B cell (primary cell): Measurements from ENCODE around the gene PDP2. TPM values are rescaled to one million over a fixed set of nuclear protein-coding genes. Genes with fewer than 3 reads are reported as not detected.
"Not testable (repeated sequence)": the region's sequence is repeated elsewhere in the genome, so short reads cannot be mapped to it uniquely, and the experiment has no call there.

Source experiments
- ATAC-seq: fragments of 200-7000 bp; cut with Tn5 transposase; one replicate; pipeline ENCODE4 v1.10.0; 2021; ENCODE audit warnings: low read depth, mild to moderate bottlenecking, moderate number of reproducible peaks, moderate library complexity
- CTCF ChIA-PET: fragments of 350-600 bp; sonication (Branson Sonifier 250); formaldehyde crosslinking; loops from one replicate; lab custom pipeline; 2021; ENCODE audit warnings: antibody characterized with exemption, inconsistent platforms; lab: Charles Lee
- POLR2A ChIA-PET: fragments of 350-600 bp; sonication (Branson Sonifier 250); formaldehyde crosslinking; loops from one replicate; lab custom pipeline; 2021; ENCODE audit warnings: antibody characterized with exemption; lab: Charles Lee
- DNase-seq: peaks from one replicate; pipeline ENCODE4 v3.0.0; 2013
- H2AFZ ChIP-seq: 2 replicates; pipeline ENCODE4 v1.6.1; 2012; ENCODE audit warnings: mild to moderate bottlenecking, low read depth, low read length; ENCODE audit not compliant: insufficient read depth, poor library complexity, severe bottlenecking
- H3K27ac ChIP-seq, 2 donors: 1 replicate in 1 of 2; 2 replicates in 1 of 2; pipeline ENCODE4 v1.5.1; 2012 to 2013; ENCODE audit warnings: low read length in 2 of 2, mild to moderate bottlenecking in 2 of 2, moderate library complexity in 1 of 2
- H3K27me3 ChIP-seq, 4 experiments: fragments of 200-600 bp in 1 of 4; sonication (generic) in 1 of 4; replicated peaks in 1 of 4; 1 replicate in 2 of 4; 2 replicates in 2 of 4; pipeline versions ENCODE4 v1.6.1 to v1.7.0; 2013 to 2016; ENCODE audit warnings: low read length in 3 of 4, mild to moderate bottlenecking in 2 of 4, mixed read lengths in 1 of 4, moderate library complexity in 1 of 4; ENCODE audit not compliant: insufficient read depth in 4 of 4, control insufficient read depth in 3 of 4; ENCODE audit errors: control extremely low read depth in 1 of 4
- H3K36me3 ChIP-seq, 2 experiments: replicated peaks in 1 of 2; 1 replicate in 1 of 2; 2 replicates in 1 of 2; pipeline versions ENCODE4 v1.6.1 to v1.7.1; 2013; ENCODE audit warnings: low read length in 1 of 2; ENCODE audit not compliant: insufficient read depth in 2 of 2, control insufficient read depth in 1 of 2; ENCODE audit errors: control extremely low read depth in 1 of 2, extremely low read depth in 1 of 2
- H3K4me1 ChIP-seq, 2 donors: fragments of 200-600 bp in 1 of 2; sonication (generic) in 1 of 2; 1 replicate in 1 of 2; 2 replicates in 1 of 2; pipeline versions ENCODE4 v1.5.1 to v1.6.1; 2013 to 2017; ENCODE audit warnings: low read length in 2 of 2; ENCODE audit not compliant: control insufficient read depth in 2 of 2, insufficient read depth in 2 of 2
- H3K4me2 ChIP-seq: replicated peaks from 2 replicates; pipeline ENCODE3; 2012; ENCODE audit warnings: mild to moderate bottlenecking, low read depth, low read length; ENCODE audit not compliant: poor library complexity, severe bottlenecking
- H3K4me3 ChIP-seq, 5 experiments: fragments of 200-600 bp in 1 of 5; sonication (generic) in 1 of 5; 1 replicate in 3 of 5; 2 replicates in 2 of 5; pipeline versions ENCODE4 v1.5.1 to v1.7.0; 2011 to 2016; ENCODE audit warnings: low read length in 4 of 5, mild to moderate bottlenecking in 4 of 5, low read depth in 2 of 5, control low read depth in 1 of 5, moderate library complexity in 1 of 5; ENCODE audit not compliant: insufficient read depth in 1 of 5; ENCODE audit errors: control extremely low read depth in 1 of 5, extremely low read depth in 1 of 5
- H3K79me2 ChIP-seq: fragments of 200-600 bp; sonication (generic); one replicate; pipeline ENCODE4 v1.6.0; 2016; ENCODE audit warnings: low read length; ENCODE audit not compliant: control insufficient read depth, insufficient read depth
- H3K9ac ChIP-seq: fragments of 200-600 bp; sonication (generic); 2 replicates; pipeline ENCODE4 v1.6.1; 2017; ENCODE audit warnings: mild to moderate bottlenecking, low read length, moderate library complexity
- H3K9me3 ChIP-seq, 3 donors: one replicate each; pipeline versions ENCODE4 v1.6.1 to v1.7.1; 2013; ENCODE audit warnings: low read length in 2 of 3; ENCODE audit not compliant: control insufficient read depth in 2 of 3, insufficient read depth in 1 of 3; ENCODE audit errors: control extremely low read depth in 1 of 3
- H4K20me1 ChIP-seq: 2 replicates; pipeline ENCODE4 v1.6.0; 2012; ENCODE audit warnings: mild to moderate bottlenecking, low read length; ENCODE audit not compliant: insufficient read depth, control insufficient read depth, poor library complexity, severe bottlenecking
- H3K27ac Mint-ChIP-seq: one replicate; pipeline ENCODE4 v1.8.0; 2021; ENCODE audit warnings: mixed read lengths
- H3K27me3 Mint-ChIP-seq: one replicate; pipeline ENCODE4 v1.8.0; 2021; ENCODE audit warnings: mixed read lengths
- H3K4me1 Mint-ChIP-seq: one replicate; pipeline ENCODE4 v1.8.0; 2021; ENCODE audit warnings: mixed read lengths
- H3K4me3 Mint-ChIP-seq: one replicate; pipeline ENCODE4 v1.8.0; 2021; ENCODE audit warnings: mixed read lengths
- H3K9me3 Mint-ChIP-seq: one replicate; pipeline ENCODE4 v1.8.0; 2022; ENCODE audit warnings: mixed read lengths; ENCODE audit not compliant: insufficient read depth
- EZH2 ChIP-seq: IDR thresholded peaks from 2 replicates; pipeline ENCODE4 v1.6.1; 2012; ENCODE audit warnings: borderline replicate concordance, low read depth, mild to moderate bottlenecking, moderate library complexity, low read length; ENCODE audit not compliant: insufficient read depth, poor library complexity, severe bottlenecking
- WGBS: methylation state at CpG from one replicate; pipeline ENCODE4 v1.1.5; 2013; ENCODE audit warnings: missing lambda C conversion rate; ENCODE audit not compliant: insufficient coverage; 5-methylcytosine and 5-hydroxymethylcytosine counted together
- intact Hi-C: fragments of 100-400 bp; cut with micrococcal nuclease; formaldehyde crosslinking; loops from one replicate; pipeline ENCODE4 v1.10.0; 2022
- polyA plus RNA-seq: library from polyadenylated mRNA; depleted of rRNA; stranded (reverse); fragments of >200 nt; gene quantifications from 2 replicates; pipeline ENCODE4 v1.2.3, GENCODE V29; 2012
- total RNA-seq, 2 donors: library from RNA; stranded (reverse); fragments of 120-200 nt in 1 of 2; gene quantifications; 1 replicate in 1 of 2; 2 replicates in 1 of 2; pipeline versions ENCODE4 v1.2.3 to v1.2.4, GENCODE V29; 2013 to 2022
- TF ChIP-seq, protein P1 (sequence below): fragments of 200-600 bp; IDR thresholded peaks from one replicate; pipeline ENCODE4 v1.8.0; 2022; ENCODE audit warnings: antibody characterized with exemption, mild to moderate bottlenecking

PDP2 gene
- total and polyA plus RNA-seq, 2 donors (not counting 1 experiment from before 2014, with no cell fraction given), result 1.9 to 18.7 TPM

DNA sequence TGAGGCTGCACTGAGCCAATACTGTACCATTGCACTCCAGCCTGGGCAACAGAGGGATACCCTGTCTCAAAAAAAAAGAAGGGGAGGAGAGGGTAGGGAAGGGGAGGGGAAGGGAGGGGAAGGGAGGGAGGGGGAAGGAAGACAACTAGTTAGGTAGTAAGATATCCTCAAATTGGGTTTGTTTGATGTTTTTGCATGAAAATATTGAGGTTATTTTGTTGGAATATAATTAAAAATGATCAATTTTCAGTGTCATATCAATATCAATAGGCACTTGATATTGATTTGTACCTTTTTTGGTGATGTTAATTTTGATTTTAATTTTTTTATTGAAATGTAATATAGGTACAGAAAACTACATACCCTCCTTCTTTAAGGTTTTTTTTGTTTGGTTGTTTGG is 16.6 kb upstream of the PDP2 start:
- DNase-seq (no peak), ATAC-seq (no peak)
- Mint-ChIP-seq H3K9me3 (no peaks in the 10 kb centered on the region), H3K4me1 (no peaks in the 10 kb centered on the region), H3K27me3 (peaks cover 5% of the 10 kb centered on the region), H3K27ac (no peak overlapping the region), H3K4me3 (no peak overlapping the region)
- no peak overlapping the region for H3K9ac ChIP-seq
- intact Hi-C loops, result no loop called here
- H3K27ac ChIP-seq, result no peak overlapping the region
- POLR2A ChIA-PET, result no interaction called here
- TF ChIP-seq, protein P1, sequence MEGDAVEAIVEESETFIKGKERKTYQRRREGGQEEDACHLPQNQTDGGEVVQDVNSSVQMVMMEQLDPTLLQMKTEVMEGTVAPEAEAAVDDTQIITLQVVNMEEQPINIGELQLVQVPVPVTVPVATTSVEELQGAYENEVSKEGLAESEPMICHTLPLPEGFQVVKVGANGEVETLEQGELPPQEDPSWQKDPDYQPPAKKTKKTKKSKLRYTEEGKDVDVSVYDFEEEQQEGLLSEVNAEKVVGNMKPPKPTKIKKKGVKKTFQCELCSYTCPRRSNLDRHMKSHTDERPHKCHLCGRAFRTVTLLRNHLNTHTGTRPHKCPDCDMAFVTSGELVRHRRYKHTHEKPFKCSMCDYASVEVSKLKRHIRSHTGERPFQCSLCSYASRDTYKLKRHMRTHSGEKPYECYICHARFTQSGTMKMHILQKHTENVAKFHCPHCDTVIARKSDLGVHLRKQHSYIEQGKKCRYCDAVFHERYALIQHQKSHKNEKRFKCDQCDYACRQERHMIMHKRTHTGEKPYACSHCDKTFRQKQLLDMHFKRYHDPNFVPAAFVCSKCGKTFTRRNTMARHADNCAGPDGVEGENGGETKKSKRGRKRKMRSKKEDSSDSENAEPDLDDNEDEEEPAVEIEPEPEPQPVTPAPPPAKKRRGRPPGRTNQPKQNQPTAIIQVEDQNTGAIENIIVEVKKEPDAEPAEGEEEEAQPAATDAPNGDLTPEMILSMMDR, result no peak
- TF ChIP-seq EZH2, result no peak
- H3K4me2 ChIP-seq, result no peak overlapping the region
- peaks cover 0 to 6% (median 0%) of the 10 kb centered on the region in 4 experiments for H3K27me3 ChIP-seq
- no peak overlapping the region for H3K4me3 ChIP-seq
- no peaks in the 10 kb centered on the region for H3K4me1 ChIP-seq
- H4K20me1 ChIP-seq, result no peaks in the 10 kb centered on the region
- H3K36me3 ChIP-seq, result no peaks in the 10 kb centered on the region
- CTCF ChIA-PET, result interaction anchor here (0.8 to 1.6 kb wide), 2 partner anchors 9 kb away, joined by 3 to 4 read pairs; no protein-coding TSS in a partner anchor
- H3K9me3 ChIP-seq, result no peaks in the 10 kb centered on the region
- no peaks in the 10 kb centered on the region for H3K79me2 ChIP-seq
- no peak overlapping the region for H2AFZ ChIP-seq

DNA sequence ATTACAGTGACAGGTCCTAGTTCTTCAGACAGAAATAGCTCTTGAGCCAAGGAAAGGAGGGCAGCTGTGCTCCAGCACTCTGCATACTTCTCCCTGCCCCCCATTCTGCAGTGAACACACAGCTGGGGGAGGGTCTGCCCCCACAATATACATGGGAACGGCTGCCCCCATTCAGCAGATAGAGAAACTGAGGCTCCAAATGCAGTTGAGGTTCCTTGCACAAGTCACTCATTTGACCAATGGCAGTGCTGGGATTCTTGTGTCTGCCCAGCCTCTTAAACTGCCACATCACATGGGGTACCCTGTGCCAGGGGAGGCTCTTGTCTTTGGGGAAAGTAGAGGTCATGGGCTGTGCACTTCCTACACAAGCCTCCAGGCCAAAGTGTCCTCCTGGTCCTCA is 10.9 kb upstream of the PDP2 start:
- ChIA-PET POLR2A (no interaction called here), CTCF (interaction anchor here (0.7 to 4.9 kb wide), 9 partner anchors 9 to 464 kb away, joined by 3 to 87 read pairs (median 15); partner anchors contain the start of genes NAE1 and PDP2)
- DNase-seq (no peak), ATAC-seq (no peak)
- Histone ChIP-seq H3K79me2 (no peaks in the 10 kb centered on the region), H3K36me3 (no peaks in the 10 kb centered on the region), H4K20me1 (no peaks in the 10 kb centered on the region), H2AFZ (no peak overlapping the region), H3K4me1 (peaks cover 7 to 11% of the 10 kb centered on the region in 2 donors), H3K9ac (no peak overlapping the region), H3K4me3 (no peak overlapping the region), H3K4me2 (no peak overlapping the region), H3K27me3 (peaks cover 0 to 6% (median 0%) of the 10 kb centered on the region in 4 experiments), H3K9me3 (no peaks in the 10 kb centered on the region), H3K27ac (no peak overlapping the region)
- Mint-ChIP-seq H3K4me1 (peaks cover 14% of the 10 kb centered on the region), H3K9me3 (no peaks in the 10 kb centered on the region), H3K4me3 (no peak overlapping the region), H3K27me3 (peaks cover 8% of the 10 kb centered on the region), H3K27ac (no peak overlapping the region)
- intact Hi-C loops, result loop anchor here (5.0 kb wide), 1 partner anchor 307 kb away; no protein-coding TSS in a partner anchor
- 100% methylated on average over 1 of the region's 1 CpG for WGBS
- no peak for TF ChIP-seq EZH2
- TF ChIP-seq, protein P1, result no peak

DNA sequence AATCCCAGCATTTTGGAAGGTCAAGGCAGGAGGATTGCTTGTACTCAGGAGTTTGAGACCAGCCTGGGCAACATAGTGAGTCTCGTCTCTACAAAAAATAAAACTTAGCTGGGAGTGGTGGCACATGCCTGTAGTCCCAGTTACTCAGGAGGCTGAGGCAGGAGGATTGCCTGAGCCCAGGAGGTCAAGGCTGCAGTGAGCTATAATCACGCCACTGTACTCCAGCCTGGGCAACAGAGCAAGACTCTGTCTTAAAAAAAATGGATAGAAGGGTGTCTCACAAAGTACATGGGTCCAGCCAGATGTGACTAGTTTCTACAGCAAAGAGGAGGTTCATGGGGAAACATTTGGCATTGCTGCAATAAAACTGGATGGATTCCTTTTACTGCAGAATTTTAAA is 9.0 kb upstream of the PDP2 start:
- H3K4me3 ChIP-seq, H3K4me3 Mint-ChIP-seq, H3K9me3 ChIP-seq, ATAC-seq, H3K27ac Mint-ChIP-seq, H4K20me1 ChIP-seq, H3K4me2 ChIP-seq, H3K27ac ChIP-seq, H3K27me3 ChIP-seq, H3K79me2 ChIP-seq, DNase-seq, H3K9ac ChIP-seq, H3K27me3 Mint-ChIP-seq, H3K36me3 ChIP-seq, POLR2A ChIA-PET, H2AFZ ChIP-seq, H3K9me3 Mint-ChIP-seq: not testable (repeated sequence)
- H3K4me1 ChIP-seq, result peaks cover 7 to 11% of the 10 kb centered on the region in 2 donors
- CTCF ChIA-PET, result interaction anchor here (0.6 to 3.8 kb wide), 4 partner anchors 40 to 439 kb away, joined by 3 to 30 read pairs (median 5); partner anchors contain the start of gene NAE1
- WGBS, result 100% methylated on average over 1 of the region's 2 CpGs
- peaks cover 14% of the 10 kb centered on the region for H3K4me1 Mint-ChIP-seq
- intact Hi-C loops, result loop anchor here (5.0 kb wide), 1 partner anchor 264 kb away; no protein-coding TSS in a partner anchor
